Keratinocyte (primary cell): Measurements from ENCODE around the gene PCBP1. TPM values are rescaled to one million over a fixed set of nuclear protein-coding genes. Genes with fewer than 3 reads are reported as not detected.

ENCODE experiments used
- DNase-seq: peaks from one replicate; pipeline ENCODE4 v3.0.0-alpha.2; 2011; ENCODE audit warnings: low read depth, missing footprints, low spot score
- FAIRE-seq: peaks from 2 replicates; lab custom pipeline; 2011; peaks lifted over from hg19 to GRCh38; lab: Jason Lieb, UNC
- H2AFZ ChIP-seq: 2 replicates; pipeline ENCODE4 v1.6.0; 2012; ENCODE audit warnings: low read length, control low read depth, inconsistent platforms; ENCODE audit not compliant: control insufficient read depth
- H3K27ac ChIP-seq: 2 replicates; pipeline ENCODE4 v1.5.1; 2011; ENCODE audit warnings: low read length; ENCODE audit not compliant: control insufficient read depth, insufficient read depth
- H3K27me3 ChIP-seq: 3 replicates; pipeline ENCODE4 v1.6.0; 2011; ENCODE audit warnings: low read length; ENCODE audit not compliant: control insufficient read depth, insufficient read depth; ENCODE audit errors: extremely low read depth
- H3K36me3 ChIP-seq, 2 experiments: 2 replicates in 1 of 2; 3 replicates in 1 of 2; pipeline ENCODE4 v1.5.1; 2011; ENCODE audit warnings: low read length in 2 of 2, mild to moderate bottlenecking in 1 of 2; ENCODE audit not compliant: control insufficient read depth in 2 of 2, insufficient read depth in 2 of 2; ENCODE audit errors: extremely low read depth in 1 of 2
- H3K4me1 ChIP-seq: 3 replicates; pipeline ENCODE4 v1.5.1; 2011; ENCODE audit warnings: low read length; ENCODE audit not compliant: control insufficient read depth, insufficient read depth; ENCODE audit errors: extremely low read depth
- H3K4me2 ChIP-seq: 3 replicates; pipeline ENCODE4 v1.6.0; 2011; ENCODE audit warnings: low read depth, low read length; ENCODE audit not compliant: control insufficient read depth, insufficient read depth; ENCODE audit errors: extremely low read depth
- H3K4me3 ChIP-seq, 3 experiments: fragments of 200-600 bp in 1 of 3; sonication (generic) in 1 of 3; 2 replicates in 2 of 3; 3 replicates in 1 of 3; pipeline ENCODE4 v1.5.1; 2011 to 2016; ENCODE audit warnings: low read length in 3 of 3, mild to moderate bottlenecking in 3 of 3, control low read depth in 2 of 3, inconsistent platforms in 1 of 3, low read depth in 1 of 3, mixed read lengths in 1 of 3, mixed run types in 1 of 3, moderate library complexity in 1 of 3; ENCODE audit not compliant: control insufficient read depth in 2 of 3, insufficient read depth in 2 of 3; ENCODE audit errors: extremely low read depth in 1 of 3
- H3K79me2 ChIP-seq: 2 replicates; pipeline ENCODE4 v1.6.0; 2012; ENCODE audit warnings: low read length; ENCODE audit not compliant: control insufficient read depth, insufficient read depth
- H3K9ac ChIP-seq: 3 replicates; pipeline ENCODE4 v1.6.0; 2011; ENCODE audit warnings: low read length; ENCODE audit not compliant: control insufficient read depth, insufficient read depth; ENCODE audit errors: extremely low read depth
- H3K9me1 ChIP-seq: 3 replicates; pipeline ENCODE4 v1.6.0; 2011; ENCODE audit warnings: low read length; ENCODE audit not compliant: control insufficient read depth, insufficient read depth; ENCODE audit errors: extremely low read depth
- H3K9me3 ChIP-seq: 2 replicates; pipeline ENCODE4 v1.5.1; 2012; ENCODE audit warnings: low read depth, low read length; ENCODE audit not compliant: control insufficient read depth
- H4K20me1 ChIP-seq: 3 replicates; pipeline ENCODE4 v1.6.0; 2011; ENCODE audit warnings: low read length; ENCODE audit not compliant: control insufficient read depth, insufficient read depth; ENCODE audit errors: extremely low read depth
- EZH2 ChIP-seq: IDR thresholded peaks from one replicate; pipeline ENCODE4 v1.6.1; 2012; ENCODE audit warnings: inconsistent platforms, mild to moderate bottlenecking, low read length, moderate library complexity
- dilution Hi-C: fragments of 300-500 bp; cut with MboI; formaldehyde crosslinking; loops from one replicate; pipeline ENCODE4 v1.7.0; 2020; ENCODE audit warnings: low sequenced_read_pairs; ENCODE audit not compliant: extremely low pct_ligation_motif_present
- polyA plus RNA-seq, 5 experiments: library from polyadenylated mRNA; depleted of rRNA in 3 of 5; stranded (reverse) in 3 of 5; stranded (forward) in 1 of 5; unstranded in 1 of 5; fragments of >200 nt; gene quantifications; 1 replicate in 1 of 5; 2 replicates in 3 of 5; 3 replicates in 1 of 5; pipeline versions ENCODE4 v1.2.1 to v1.2.3, GENCODE V29; 2011 to 2012; ENCODE audit warnings: missing spikeins in 2 of 5, low read depth in 1 of 5, low replicate concordance in 1 of 5
- TF ChIP-seq, protein P1 (sequence below), 3 experiments: IDR thresholded peaks in 1 of 3; conservative IDR thresholded peaks in 1 of 3; optimal IDR thresholded peaks in 1 of 3; 2 replicates in 2 of 3; 3 replicates in 1 of 3; pipeline versions ENCODE3 to v1.5.1; 2011; ENCODE audit warnings: low read length in 3 of 3, mild to moderate bottlenecking in 3 of 3, moderate library complexity in 2 of 3, control low read depth in 1 of 3, inconsistent platforms in 1 of 3; ENCODE audit not compliant: insufficient read depth in 2 of 3; ENCODE audit errors: extremely low read depth in 1 of 3

The PCBP1 gene
- polyA plus RNA-seq, 1 donor (not counting 4 experiments of a cell fraction or from before 2014, with no cell fraction given) = 86.8 TPM

- H3K27ac ChIP-seq = no peak overlapping the region
- no peak for FAIRE-seq
Measured at GRCh38 chr2:70045405-70045804, 41.9 kb upstream of the PCBP1 start.

DNA sequence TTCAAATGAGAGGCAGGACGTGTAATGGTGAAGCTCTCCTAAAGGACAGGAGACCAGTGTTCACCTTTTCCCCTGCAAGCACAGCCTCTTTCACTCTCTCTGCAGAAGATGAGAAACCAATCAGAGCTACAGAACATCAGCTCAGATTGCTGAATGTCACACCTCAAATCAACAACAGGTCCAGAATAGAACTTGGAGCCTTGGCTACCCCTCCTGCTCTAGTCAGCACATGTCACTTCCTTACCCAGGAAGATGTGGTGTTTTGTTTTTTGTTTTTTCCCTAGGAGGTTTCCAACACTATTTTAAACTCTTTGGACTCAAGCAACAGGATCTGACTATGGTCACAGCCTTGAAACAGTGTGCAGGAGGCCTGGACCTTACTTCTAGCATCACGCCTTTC is 41.3 kb upstream of the PCBP1 start:
- no peaks in the 10 kb centered on the region for H4K20me1 ChIP-seq
- H3K27ac ChIP-seq = no peak overlapping the region
- H3K79me2 ChIP-seq = no peaks in the 10 kb centered on the region
- no peaks in the 10 kb centered on the region for H3K27me3 ChIP-seq
- peak overlapping the region; percentile 16 for H2AFZ ChIP-seq
- H3K9me3 ChIP-seq = no peaks in the 10 kb centered on the region
- H3K4me2 ChIP-seq = no peak overlapping the region
- DNase-seq (no peak), FAIRE-seq (no peak)
- peaks cover 15% of the 10 kb centered on the region for H3K4me1 ChIP-seq
- no peak for TF ChIP-seq EZH2
- TF ChIP-seq, protein P1, sequence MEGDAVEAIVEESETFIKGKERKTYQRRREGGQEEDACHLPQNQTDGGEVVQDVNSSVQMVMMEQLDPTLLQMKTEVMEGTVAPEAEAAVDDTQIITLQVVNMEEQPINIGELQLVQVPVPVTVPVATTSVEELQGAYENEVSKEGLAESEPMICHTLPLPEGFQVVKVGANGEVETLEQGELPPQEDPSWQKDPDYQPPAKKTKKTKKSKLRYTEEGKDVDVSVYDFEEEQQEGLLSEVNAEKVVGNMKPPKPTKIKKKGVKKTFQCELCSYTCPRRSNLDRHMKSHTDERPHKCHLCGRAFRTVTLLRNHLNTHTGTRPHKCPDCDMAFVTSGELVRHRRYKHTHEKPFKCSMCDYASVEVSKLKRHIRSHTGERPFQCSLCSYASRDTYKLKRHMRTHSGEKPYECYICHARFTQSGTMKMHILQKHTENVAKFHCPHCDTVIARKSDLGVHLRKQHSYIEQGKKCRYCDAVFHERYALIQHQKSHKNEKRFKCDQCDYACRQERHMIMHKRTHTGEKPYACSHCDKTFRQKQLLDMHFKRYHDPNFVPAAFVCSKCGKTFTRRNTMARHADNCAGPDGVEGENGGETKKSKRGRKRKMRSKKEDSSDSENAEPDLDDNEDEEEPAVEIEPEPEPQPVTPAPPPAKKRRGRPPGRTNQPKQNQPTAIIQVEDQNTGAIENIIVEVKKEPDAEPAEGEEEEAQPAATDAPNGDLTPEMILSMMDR (optimal IDR thresholded peaks at IDR 0.05 in 1 of 3, IDR thresholded peaks at IDR 0.05 in 1 of 3, conservative IDR thresholded peaks at IDR 0.05 in 1 of 3; ENCODE audit: extremely low read depth in 1 of 3, insufficient read depth in 2 of 3, low read length in 3 of 3) = no peak
- no peak overlapping the region for H3K4me3 ChIP-seq
- no peak overlapping the region for H3K9ac ChIP-seq
- dilution Hi-C loops = no loop called here
- peaks cover 2% of the 10 kb centered on the region for H3K9me1 ChIP-seq
- H3K36me3 ChIP-seq = peaks cover 0 to 7% of the 10 kb centered on the region in 2 experiments

More at GRCh38 chr2:70045405-70045804, 41.9 kb upstream of the PCBP1 start:
- Histone ChIP-seq H3K4me3 (no peak overlapping the region), H3K4me1 (peaks cover 15% of the 10 kb centered on the region), H3K79me2 (no peaks in the 10 kb centered on the region), H3K36me3 (peaks cover 0 to 7% of the 10 kb centered on the region in 2 experiments), H3K9me1 (peaks cover 2% of the 10 kb centered on the region), H3K27me3 (no peaks in the 10 kb centered on the region), H3K4me2 (no peak overlapping the region), H3K9ac (no peak overlapping the region), H2AFZ (no peak overlapping the region), H4K20me1 (no peaks in the 10 kb centered on the region), H3K9me3 (no peaks in the 10 kb centered on the region)
- TF ChIP-seq, protein P1 (optimal IDR thresholded peaks at IDR 0.05 in 1 of 3, IDR thresholded peaks at IDR 0.05 in 1 of 3, conservative IDR thresholded peaks at IDR 0.05 in 1 of 3; ENCODE audit: extremely low read depth in 1 of 3, insufficient read depth in 2 of 3, low read length in 3 of 3) = no peak
- TF ChIP-seq EZH2 = no peak
- dilution Hi-C loops = no loop called here
- no peak for DNase-seq
